ENCODE data around the gene DRP2. TPM values are rescaled to one million over a fixed set of nuclear protein-coding genes. Genes with fewer than 3 reads are reported as not detected.

The DRP2 gene
- 0.16 and 0.21 TPM in 2 replicates for polyA plus RNA-seq (2012; rRNA removed)
- polyA plus RNA-seq (2012; cell fraction: cytosol; rRNA removed): 0.09 and 0.12 TPM in 2 replicates
- polyA plus RNA-seq (2012; cell fraction: nucleus; rRNA removed): 0.62 and 0.79 TPM in 2 replicates

DNA sequence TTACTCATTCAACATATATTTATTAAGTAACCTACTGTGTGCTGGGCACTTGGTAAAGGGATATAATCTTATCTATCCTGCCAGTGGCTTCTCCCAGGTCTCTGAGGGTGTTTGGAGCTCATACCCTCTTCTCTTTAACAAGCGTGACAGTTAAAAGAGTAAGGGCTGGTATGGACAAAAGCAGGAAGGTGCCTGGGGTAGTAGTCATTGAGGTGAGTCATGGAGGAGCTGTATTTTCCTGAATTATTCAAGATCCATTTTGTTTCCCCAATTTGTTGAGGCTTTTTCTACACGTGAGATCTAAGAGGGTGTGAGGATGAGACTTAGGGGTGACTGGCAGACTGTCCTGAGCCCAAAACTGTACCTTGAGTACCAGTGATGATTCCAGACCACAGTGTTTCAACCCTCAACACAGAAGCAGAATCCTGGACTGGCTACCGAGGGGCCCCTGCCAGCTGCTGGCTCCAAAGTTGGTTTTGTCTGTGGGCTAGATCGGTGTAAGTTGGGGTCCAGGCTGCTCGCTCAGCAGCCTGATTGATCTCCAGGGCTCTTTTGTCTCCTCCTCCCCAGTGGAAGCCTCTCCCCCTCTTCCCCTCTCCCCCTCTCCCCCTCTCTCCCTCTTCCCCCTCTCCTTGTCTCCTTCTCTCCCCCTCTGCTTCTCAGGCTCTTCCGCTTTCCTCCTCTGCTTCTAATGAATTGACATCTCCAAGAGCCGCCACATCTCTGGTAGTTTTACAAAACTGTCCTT is at the start of gene DRP2:
DRP2 (plus strand) TSS at position 671 of the 748 bp plus-strand sequence. CDS start 11,862 bp downstream, outside the sequence.
- peak within 1 kb of the TSS; percentile 48 for H2AFZ ChIP-seq (ENCODE audit: low read depth)
- 31% methylated on average over 7 of the region's 7 CpGs for whole genome bisulfite sequencing (ENCODE audit: low lambda C conversion rate)
- no peak for DNase-seq
- CTCF ChIA-PET: no interaction called here
- no peaks in the 10 kb centered on the region for H3K9me3 ChIP-seq
- peaks cover 0 to 5% of the 10 kb centered on the region in 2 experiments; a peak in 1 of 4 replicates for H3K4me1 ChIP-seq (ENCODE audit: control insufficient read depth in 1 of 2, insufficient read depth in 2 of 2, low read depth in 1 of 2, low read length in 1 of 2)
- TF ChIP-seq FOSL2 (IDR thresholded peaks at IDR 0.05; ENCODE audit: borderline replicate concordance, low read depth) (peak; percentile 18; the same call in 1 of the 2 replicates), POLR2AphosphoS5 (IDR thresholded peaks at IDR 0.05; ENCODE audit: low read depth, low read length) (no peak), FOXM1 (IDR thresholded peaks at IDR 0.05; ENCODE audit: low read depth) (no peak)
- H4K20me1 ChIP-seq (ENCODE audit: insufficient read depth): no peaks in the 10 kb centered on the region
- H3F3A ChIP-seq (replicated peaks; ENCODE audit: insufficient read depth): no peaks in the 10 kb centered on the region
- H3K9ac ChIP-seq: no peak within 1 kb of the TSS
- no peaks in the 10 kb centered on the region for H3K9me2 ChIP-seq
- POLR2A ChIA-PET: no interaction called here
- H3K27me3 ChIP-seq (ENCODE audit: insufficient read depth): no peaks in the 10 kb centered on the region; the same call in 1 of the 2 replicates
- no peak within 1 kb of the TSS for H3K4me3 ChIP-seq (ENCODE audit: low read depth in 2 of 2, low read length in 1 of 2)
- H3K79me2 ChIP-seq (ENCODE audit: insufficient read depth): no peaks in the 10 kb centered on the region
- no peaks in the 10 kb centered on the region for H3K36me3 ChIP-seq (replicated peaks in 1 of 2; ENCODE audit: control insufficient read depth in 1 of 2, insufficient read depth in 2 of 2, low read length in 1 of 2)
- no peak within 1 kb of the TSS for H3K4me2 ChIP-seq
- H3K27ac ChIP-seq (ENCODE audit: low read depth in 2 of 2, low read length in 1 of 2): no peak within 1 kb of the TSS

GRCh38 chrX:101171883-101172400 is 47.6 kb upstream of the DRP2 start:
- POLR2A ChIA-PET: no interaction called here
- H3K4me3 ChIP-seq (ENCODE audit: low read depth in 2 of 2, low read length in 1 of 2): no peak overlapping the region
- no peaks in the 10 kb centered on the region for H4K20me1 ChIP-seq (ENCODE audit: insufficient read depth)
- no peaks in the 10 kb centered on the region for H3K27me3 ChIP-seq (ENCODE audit: insufficient read depth)
- no peak overlapping the region for H2AFZ ChIP-seq (ENCODE audit: low read depth)
- no peak overlapping the region for H3K4me2 ChIP-seq
- DNase-seq: no peak
- WGBS (ENCODE audit: low lambda C conversion rate): 45% methylated on average over 4 of the region's 4 CpGs
- H3K9me3 ChIP-seq: no peaks in the 10 kb centered on the region
- CTCF ChIA-PET: no interaction called here
- no peaks in the 10 kb centered on the region for H3K79me2 ChIP-seq (ENCODE audit: insufficient read depth)
- no peaks in the 10 kb centered on the region for H3K36me3 ChIP-seq (replicated peaks in 1 of 2; ENCODE audit: control insufficient read depth in 1 of 2, insufficient read depth in 2 of 2, low read length in 1 of 2)
- H3F3A ChIP-seq (replicated peaks; ENCODE audit: insufficient read depth): no peaks in the 10 kb centered on the region
- no peak overlapping the region for H3K9ac ChIP-seq
- H3K4me1 ChIP-seq (ENCODE audit: control insufficient read depth in 1 of 2, insufficient read depth in 2 of 2, low read depth in 1 of 2, low read length in 1 of 2): no peaks in the 10 kb centered on the region
- H3K9me2 ChIP-seq: no peaks in the 10 kb centered on the region
- no peak overlapping the region for H3K27ac ChIP-seq (ENCODE audit: low read depth in 2 of 2, low read length in 1 of 2)
- TF ChIP-seq GABPA (IDR thresholded peaks at IDR 0.05; ENCODE audit: low read depth) (no peak), GATA2 (CRISPR knock-in tag; IDR thresholded peaks at IDR 0.05) (no peak), USF1 (IDR thresholded peaks at IDR 0.05; ENCODE audit: borderline replicate concordance, low read depth) (no peak), EP300 (IDR thresholded peaks at IDR 0.05; ENCODE audit: borderline replicate concordance in 1 of 2, low read depth in 1 of 2, low read length in 1 of 2) (no peak), SIN3A (IDR thresholded peaks at IDR 0.05; ENCODE audit: borderline replicate concordance, low read depth, low read length) (no peak), NFIC (IDR thresholded peaks at IDR 0.05; ENCODE audit: borderline replicate concordance) (no peak), MXI1 (IDR thresholded peaks at IDR 0.05; ENCODE audit: low read depth, low read length) (no peak), CHD2 (IDR thresholded peaks at IDR 0.05; ENCODE audit: low read length, partially characterized antibody) (no peak), IRF3 (IDR thresholded peaks at IDR 0.05; ENCODE audit: low read depth, low read length) (no peak), REST (IDR thresholded peaks at IDR 0.05; ENCODE audit: low read depth, low read length) (no peak), FOXM1 (IDR thresholded peaks at IDR 0.05; ENCODE audit: low read depth) (no peak), TCF12 (IDR thresholded peaks at IDR 0.05) (no peak), YY1 (IDR thresholded peaks at IDR 0.05; ENCODE audit: low read depth) (no peak), ELF1 (IDR thresholded peaks at IDR 0.05) (no peak), POLR2AphosphoS5 (IDR thresholded peaks at IDR 0.05; ENCODE audit: low read depth, low read length) (no peak), EZH2phosphoT487 (IDR thresholded peaks at IDR 0.05; ENCODE audit: borderline replicate concordance, low read depth) (no peak), SMC3 (IDR thresholded peaks at IDR 0.05; ENCODE audit: low read depth, low read length) (no peak)
- TF ChIP-seq, protein P1, sequence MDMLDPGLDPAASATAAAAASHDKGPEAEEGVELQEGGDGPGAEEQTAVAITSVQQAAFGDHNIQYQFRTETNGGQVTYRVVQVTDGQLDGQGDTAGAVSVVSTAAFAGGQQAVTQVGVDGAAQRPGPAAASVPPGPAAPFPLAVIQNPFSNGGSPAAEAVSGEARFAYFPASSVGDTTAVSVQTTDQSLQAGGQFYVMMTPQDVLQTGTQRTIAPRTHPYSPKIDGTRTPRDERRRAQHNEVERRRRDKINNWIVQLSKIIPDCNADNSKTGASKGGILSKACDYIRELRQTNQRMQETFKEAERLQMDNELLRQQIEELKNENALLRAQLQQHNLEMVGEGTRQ (IDR thresholded peaks at IDR 0.05; ENCODE audit: borderline replicate concordance, low read depth, low read length): no peak
